SK-N-SH treated with all-trans-retinoic acid at 6 μM for 48 hours (cell line): ENCODE results near the gene TAOK2.
A peak's percentile ranks its signal among the peaks of the same experiment; 100 is the strongest.

ENCODE experiments used
- ATAC-seq: fragments of 200-7000 bp; cut with Tn5 transposase; 3 replicates; pipeline ENCODE4 v1.9.1; 2020; ENCODE audit warnings: mild to moderate bottlenecking, moderate library complexity
- ARNTL ChIP-seq: fragments of 450-650 bp; formaldehyde crosslinking; IDR thresholded peaks from 2 replicates; pipeline ENCODE4 v1.5.0; 2020; ENCODE audit warnings: low read depth, mild to moderate bottlenecking, moderate library complexity, borderline replicate concordance
- BACH2 ChIP-seq: fragments of 250-450 bp; sonication (Bioruptor Pico); IDR thresholded peaks from 2 replicates; pipeline ENCODE4 v1.9.0; 2021; ENCODE audit warnings: mild to moderate bottlenecking, borderline replicate concordance
- CREB5 ChIP-seq: fragments of 250-450 bp; sonication (Bioruptor Pico); IDR thresholded peaks from 2 replicates; pipeline ENCODE4 v1.5.1; 2020; ENCODE audit warnings: low read depth, mild to moderate bottlenecking, moderate library complexity
- CSDC2 ChIP-seq: fragments of 250-450 bp; sonication (Bioruptor Pico); IDR thresholded peaks from 2 replicates; pipeline ENCODE4 v1.5.0; 2020; ENCODE audit warnings: mild to moderate bottlenecking, moderate library complexity
- CSRNP3 ChIP-seq: fragments of 250-450 bp; sonication (Bioruptor Pico); IDR thresholded peaks from 2 replicates; pipeline ENCODE4 v1.5.1; 2021; ENCODE audit warnings: mild to moderate bottlenecking, moderate library complexity
- ESRRG ChIP-seq: fragments of 250-450 bp; sonication (Bioruptor Pico); IDR thresholded peaks from 2 replicates; pipeline ENCODE4 v1.6.1; 2021; ENCODE audit warnings: mild to moderate bottlenecking
- ISL1 ChIP-seq: fragments of 250-450 bp; sonication (Bioruptor Pico); IDR thresholded peaks from 2 replicates; pipeline ENCODE4 v2.1.2; 2022; ENCODE audit warnings: mild to moderate bottlenecking, moderate library complexity
- OSR1 ChIP-seq: fragments of 250-450 bp; sonication (Bioruptor Pico); IDR thresholded peaks from 2 replicates; pipeline ENCODE4 v1.8.0; 2022; ENCODE audit warnings: moderate library complexity, mild to moderate bottlenecking, inconsistent platforms
- PATZ1 ChIP-seq: fragments of 250-450 bp; sonication (Bioruptor Pico); IDR thresholded peaks from 2 replicates; pipeline ENCODE4 v1.8.0; 2020; ENCODE audit warnings: mild to moderate bottlenecking, moderate library complexity, borderline replicate concordance
- POU6F1 ChIP-seq: fragments of 250-450 bp; sonication (Bioruptor Pico); IDR thresholded peaks from 2 replicates; pipeline ENCODE4 v1.8.0; 2021; ENCODE audit warnings: low read depth, mild to moderate bottlenecking, moderate library complexity, borderline replicate concordance
- PPARA ChIP-seq: fragments of 250-450 bp; sonication (Bioruptor Pico); IDR thresholded peaks from 2 replicates; pipeline ENCODE4 v1.5.0; 2020; ENCODE audit warnings: mild to moderate bottlenecking, borderline replicate concordance
- RARB ChIP-seq: fragments of 250-450 bp; sonication (Bioruptor Pico); IDR thresholded peaks from 2 replicates; pipeline ENCODE4 v1.8.0; 2021; ENCODE audit warnings: mild to moderate bottlenecking, moderate library complexity
- SNAI2 ChIP-seq: fragments of 250-450 bp; sonication (Bioruptor Pico); IDR thresholded peaks from 2 replicates; pipeline ENCODE4 v1.5.0; 2020; ENCODE audit warnings: mild to moderate bottlenecking, moderate library complexity
- TOX ChIP-seq: fragments of 250-450 bp; sonication (Bioruptor Pico); IDR thresholded peaks from 2 replicates; pipeline ENCODE4 v1.8.0; 2021; ENCODE audit warnings: mild to moderate bottlenecking, moderate library complexity, borderline replicate concordance
- TSHZ2 ChIP-seq: fragments of 250-450 bp; sonication (Bioruptor Pico); IDR thresholded peaks from 2 replicates; pipeline ENCODE4 v1.5.0; 2020; ENCODE audit warnings: mild to moderate bottlenecking, moderate library complexity
- ZC3H10 ChIP-seq: fragments of 250-450 bp; sonication (Bioruptor Pico); IDR thresholded peaks from 2 replicates; pipeline ENCODE4 v1.5.1; 2021; ENCODE audit warnings: mild to moderate bottlenecking, moderate library complexity
- ZFP3 ChIP-seq: fragments of 250-450 bp; sonication (Bioruptor Pico); IDR thresholded peaks from 2 replicates; pipeline ENCODE4 v1.5.0; 2020; ENCODE audit warnings: mild to moderate bottlenecking, moderate library complexity
- ZFP30 ChIP-seq: fragments of 450-650 bp; formaldehyde crosslinking; IDR thresholded peaks from 2 replicates; pipeline ENCODE4 v1.5.0; 2022; ENCODE audit warnings: mild to moderate bottlenecking, moderate library complexity
- ZNF565 ChIP-seq: fragments of 450-650 bp; formaldehyde crosslinking; conservative IDR thresholded peaks from 2 replicates; pipeline ENCODE4 v1.5.0; 2020; ENCODE audit warnings: low read depth, mild to moderate bottlenecking, moderate library complexity
- ZNF70 ChIP-seq: fragments of 450-650 bp; formaldehyde crosslinking; IDR thresholded peaks from 2 replicates; pipeline ENCODE4 v1.5.0; 2020; ENCODE audit warnings: mild to moderate bottlenecking, moderate library complexity
- ZNF8 ChIP-seq: fragments of 450-650 bp; formaldehyde crosslinking; IDR thresholded peaks from 2 replicates; pipeline ENCODE4 v1.5.0; 2020; ENCODE audit warnings: mild to moderate bottlenecking, moderate library complexity

TAOK2 gene

GRCh38 chr16:30028438-30029076, 54.9 kb downstream of the TAOK2 start:
- TF ChIP-seq ESRRG (no peak), BACH2 (CRISPR knock-in tag) (no peak), TSHZ2 (CRISPR knock-in tag) (no peak), ZC3H10 (CRISPR knock-in tag) (no peak), ZFP30 (CRISPR knock-in tag) (no peak), ZNF70 (CRISPR knock-in tag) (no peak), POU6F1 (CRISPR knock-in tag) (no peak), OSR1 (CRISPR knock-in tag) (no peak), PPARA (CRISPR knock-in tag) (no peak), ISL1 (CRISPR knock-in tag) (no peak), SNAI2 (CRISPR knock-in tag) (no peak), CREB5 (CRISPR knock-in tag) (no peak), ARNTL (CRISPR knock-in tag) (no peak), ZNF565 (CRISPR knock-in tag) (no peak)
- TF ChIP-seq, all 23 proteins: peak for 0
- ATAC-seq, result no peak

GRCh38 chr16:30030011-30030685, 56.5 kb downstream of the TAOK2 start:
- ATAC-seq, result peak; percentile 5; the same call in 1 of the 3 replicates
- TF ChIP-seq TOX, result no peak
- no peak for TF ChIP-seq ZC3H10 (CRISPR knock-in tag)
- TF ChIP-seq ISL1 (CRISPR knock-in tag), result no peak
- no peak for TF ChIP-seq POU6F1 (CRISPR knock-in tag)
- no peak for TF ChIP-seq PATZ1 (CRISPR knock-in tag)
- no peak for TF ChIP-seq CSDC2 (CRISPR knock-in tag)
- no peak for TF ChIP-seq PPARA (CRISPR knock-in tag)
- no peak for TF ChIP-seq ZFP3 (CRISPR knock-in tag)
- no peak for TF ChIP-seq SNAI2 (CRISPR knock-in tag)
- TF ChIP-seq RARB (CRISPR knock-in tag), result no peak
- no peak for TF ChIP-seq ZFP30 (CRISPR knock-in tag)
- TF ChIP-seq ZNF70 (CRISPR knock-in tag), result no peak
- no peak for TF ChIP-seq CSRNP3 (CRISPR knock-in tag)
- no peak for TF ChIP-seq ARNTL (CRISPR knock-in tag)
- TF ChIP-seq BACH2 (CRISPR knock-in tag), result no peak
- TF ChIP-seq ZNF8, result no peak
- no peak for TF ChIP-seq TSHZ2 (CRISPR knock-in tag)
- TF ChIP-seq OSR1 (CRISPR knock-in tag), result no peak
- no peak for TF ChIP-seq ESRRG
- TF ChIP-seq ZNF565 (CRISPR knock-in tag), result no peak
- TF ChIP-seq, all 23 proteins: peak for 0
